Keratinocyte (primary cell): ENCODE results near the gene OGFRL1. TPM values are rescaled to one million over a fixed set of nuclear protein-coding genes. Genes with fewer than 3 reads are reported as not detected.

Experiments
- DNase-seq: peaks from one replicate; pipeline ENCODE4 v3.0.0-alpha.2; 2011; ENCODE audit warnings: low read depth, missing footprints, low spot score
- FAIRE-seq: peaks from 2 replicates; lab custom pipeline; 2011; peaks lifted over from hg19 to GRCh38; lab: Jason Lieb, UNC
- H2AFZ ChIP-seq: 2 replicates; pipeline ENCODE4 v1.6.0; 2012; ENCODE audit warnings: low read length, control low read depth, inconsistent platforms; ENCODE audit not compliant: control insufficient read depth
- H3K27ac ChIP-seq: 2 replicates; pipeline ENCODE4 v1.5.1; 2011; ENCODE audit warnings: low read length; ENCODE audit not compliant: control insufficient read depth, insufficient read depth
- H3K27me3 ChIP-seq: 3 replicates; pipeline ENCODE4 v1.6.0; 2011; ENCODE audit warnings: low read length; ENCODE audit not compliant: control insufficient read depth, insufficient read depth; ENCODE audit errors: extremely low read depth
- H3K36me3 ChIP-seq, 2 experiments: 2 replicates in 1 of 2; 3 replicates in 1 of 2; pipeline ENCODE4 v1.5.1; 2011; ENCODE audit warnings: low read length in 2 of 2, mild to moderate bottlenecking in 1 of 2; ENCODE audit not compliant: control insufficient read depth in 2 of 2, insufficient read depth in 2 of 2; ENCODE audit errors: extremely low read depth in 1 of 2
- H3K4me1 ChIP-seq: 3 replicates; pipeline ENCODE4 v1.5.1; 2011; ENCODE audit warnings: low read length; ENCODE audit not compliant: control insufficient read depth, insufficient read depth; ENCODE audit errors: extremely low read depth
- H3K4me2 ChIP-seq: 3 replicates; pipeline ENCODE4 v1.6.0; 2011; ENCODE audit warnings: low read depth, low read length; ENCODE audit not compliant: control insufficient read depth, insufficient read depth; ENCODE audit errors: extremely low read depth
- H3K4me3 ChIP-seq, 3 experiments: fragments of 200-600 bp in 1 of 3; sonication (generic) in 1 of 3; 2 replicates in 2 of 3; 3 replicates in 1 of 3; pipeline ENCODE4 v1.5.1; 2011 to 2016; ENCODE audit warnings: low read length in 3 of 3, mild to moderate bottlenecking in 3 of 3, control low read depth in 2 of 3, inconsistent platforms in 1 of 3, low read depth in 1 of 3, mixed read lengths in 1 of 3, mixed run types in 1 of 3, moderate library complexity in 1 of 3; ENCODE audit not compliant: control insufficient read depth in 2 of 3, insufficient read depth in 2 of 3; ENCODE audit errors: extremely low read depth in 1 of 3
- H3K79me2 ChIP-seq: 2 replicates; pipeline ENCODE4 v1.6.0; 2012; ENCODE audit warnings: low read length; ENCODE audit not compliant: control insufficient read depth, insufficient read depth
- H3K9ac ChIP-seq: 3 replicates; pipeline ENCODE4 v1.6.0; 2011; ENCODE audit warnings: low read length; ENCODE audit not compliant: control insufficient read depth, insufficient read depth; ENCODE audit errors: extremely low read depth
- H3K9me1 ChIP-seq: 3 replicates; pipeline ENCODE4 v1.6.0; 2011; ENCODE audit warnings: low read length; ENCODE audit not compliant: control insufficient read depth, insufficient read depth; ENCODE audit errors: extremely low read depth
- H3K9me3 ChIP-seq: 2 replicates; pipeline ENCODE4 v1.5.1; 2012; ENCODE audit warnings: low read depth, low read length; ENCODE audit not compliant: control insufficient read depth
- H4K20me1 ChIP-seq: 3 replicates; pipeline ENCODE4 v1.6.0; 2011; ENCODE audit warnings: low read length; ENCODE audit not compliant: control insufficient read depth, insufficient read depth; ENCODE audit errors: extremely low read depth
- EZH2 ChIP-seq: IDR thresholded peaks from one replicate; pipeline ENCODE4 v1.6.1; 2012; ENCODE audit warnings: inconsistent platforms, mild to moderate bottlenecking, low read length, moderate library complexity
- dilution Hi-C: fragments of 300-500 bp; cut with MboI; formaldehyde crosslinking; loops from one replicate; pipeline ENCODE4 v1.7.0; 2020; ENCODE audit warnings: low sequenced_read_pairs; ENCODE audit not compliant: extremely low pct_ligation_motif_present
- polyA plus RNA-seq, 5 experiments: library from polyadenylated mRNA; depleted of rRNA in 3 of 5; stranded (reverse) in 3 of 5; stranded (forward) in 1 of 5; unstranded in 1 of 5; fragments of >200 nt; gene quantifications; 1 replicate in 1 of 5; 2 replicates in 3 of 5; 3 replicates in 1 of 5; pipeline versions ENCODE4 v1.2.1 to v1.2.3, GENCODE V29; 2011 to 2012; ENCODE audit warnings: missing spikeins in 2 of 5, low read depth in 1 of 5, low replicate concordance in 1 of 5
- TF ChIP-seq, protein P1 (sequence below), 3 experiments: IDR thresholded peaks in 1 of 3; conservative IDR thresholded peaks in 1 of 3; optimal IDR thresholded peaks in 1 of 3; 2 replicates in 2 of 3; 3 replicates in 1 of 3; pipeline versions ENCODE3 to v1.5.1; 2011; ENCODE audit warnings: low read length in 3 of 3, mild to moderate bottlenecking in 3 of 3, moderate library complexity in 2 of 3, control low read depth in 1 of 3, inconsistent platforms in 1 of 3; ENCODE audit not compliant: insufficient read depth in 2 of 3; ENCODE audit errors: extremely low read depth in 1 of 3

The OGFRL1 gene
- polyA plus RNA-seq, 1 donor (not counting 4 experiments of a cell fraction or from before 2014, with no cell fraction given), result 9.3 TPM

DNA sequence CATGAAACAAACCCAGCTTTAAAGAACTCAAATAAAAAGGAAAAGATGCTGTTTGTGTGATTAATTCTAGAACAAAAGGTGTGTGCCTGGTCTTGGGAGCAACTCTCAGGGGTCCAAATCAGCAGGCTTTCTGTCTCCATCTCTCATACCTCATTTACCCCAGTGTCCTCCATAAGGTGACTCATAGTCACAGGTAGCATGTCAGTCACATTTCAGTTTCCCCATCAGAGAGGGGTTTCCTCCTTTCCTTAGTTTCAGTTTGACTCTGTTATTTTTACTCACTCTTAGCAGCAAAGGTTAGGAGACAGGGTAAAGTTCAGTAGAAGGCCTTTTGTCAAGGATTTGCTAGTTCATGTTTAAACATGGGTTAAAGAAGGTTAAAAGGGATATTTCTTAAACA is 46.2 kb downstream of the OGFRL1 start:
- no peak overlapping the region for H3K4me2 ChIP-seq
- no peak for DNase-seq
- H3K9me3 ChIP-seq, result no peaks in the 10 kb centered on the region
- H3K4me3 ChIP-seq, result no peak overlapping the region
- FAIRE-seq, result no peak
- no peaks in the 10 kb centered on the region for H3K79me2 ChIP-seq
- H2AFZ ChIP-seq, result no peak overlapping the region
- H3K27me3 ChIP-seq, result no peaks in the 10 kb centered on the region
- H4K20me1 ChIP-seq, result no peaks in the 10 kb centered on the region
- TF ChIP-seq, protein P1, sequence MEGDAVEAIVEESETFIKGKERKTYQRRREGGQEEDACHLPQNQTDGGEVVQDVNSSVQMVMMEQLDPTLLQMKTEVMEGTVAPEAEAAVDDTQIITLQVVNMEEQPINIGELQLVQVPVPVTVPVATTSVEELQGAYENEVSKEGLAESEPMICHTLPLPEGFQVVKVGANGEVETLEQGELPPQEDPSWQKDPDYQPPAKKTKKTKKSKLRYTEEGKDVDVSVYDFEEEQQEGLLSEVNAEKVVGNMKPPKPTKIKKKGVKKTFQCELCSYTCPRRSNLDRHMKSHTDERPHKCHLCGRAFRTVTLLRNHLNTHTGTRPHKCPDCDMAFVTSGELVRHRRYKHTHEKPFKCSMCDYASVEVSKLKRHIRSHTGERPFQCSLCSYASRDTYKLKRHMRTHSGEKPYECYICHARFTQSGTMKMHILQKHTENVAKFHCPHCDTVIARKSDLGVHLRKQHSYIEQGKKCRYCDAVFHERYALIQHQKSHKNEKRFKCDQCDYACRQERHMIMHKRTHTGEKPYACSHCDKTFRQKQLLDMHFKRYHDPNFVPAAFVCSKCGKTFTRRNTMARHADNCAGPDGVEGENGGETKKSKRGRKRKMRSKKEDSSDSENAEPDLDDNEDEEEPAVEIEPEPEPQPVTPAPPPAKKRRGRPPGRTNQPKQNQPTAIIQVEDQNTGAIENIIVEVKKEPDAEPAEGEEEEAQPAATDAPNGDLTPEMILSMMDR (optimal IDR thresholded peaks at IDR 0.05 in 1 of 3, IDR thresholded peaks at IDR 0.05 in 1 of 3, conservative IDR thresholded peaks at IDR 0.05 in 1 of 3; ENCODE audit: extremely low read depth in 1 of 3, insufficient read depth in 2 of 3, low read length in 3 of 3), result no peak
- TF ChIP-seq EZH2, result no peak
- dilution Hi-C loops, result no loop called here
- H3K27ac ChIP-seq, result no peak overlapping the region
- H3K9me1 ChIP-seq, result no peaks in the 10 kb centered on the region
- no peak overlapping the region for H3K9ac ChIP-seq
- peaks cover 4% of the 10 kb centered on the region for H3K4me1 ChIP-seq
- H3K36me3 ChIP-seq, result no peaks in the 10 kb centered on the region

DNA sequence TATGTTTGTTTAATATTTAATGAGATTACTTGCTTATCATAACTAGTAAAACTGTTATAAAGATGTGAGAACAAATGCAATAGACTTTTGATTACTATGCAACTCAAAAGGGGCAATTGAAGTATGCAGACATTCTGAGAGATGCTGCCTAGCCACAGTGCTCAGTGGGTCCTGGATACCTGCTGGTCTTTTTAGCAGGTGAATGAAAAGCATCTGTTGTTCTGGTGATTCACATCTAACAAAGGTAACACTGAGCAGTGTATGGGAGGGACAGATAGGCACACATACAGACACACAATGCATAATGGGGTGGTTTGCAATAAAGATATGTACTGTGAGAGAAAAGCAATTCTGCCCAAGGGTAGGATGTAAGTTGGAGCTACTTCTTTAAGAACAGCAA is 46.9 kb downstream of the OGFRL1 start:
- H3K9me3 ChIP-seq, result no peaks in the 10 kb centered on the region
- H3K9me1 ChIP-seq, result no peaks in the 10 kb centered on the region
- no peak for FAIRE-seq
- H3K27ac ChIP-seq, result no peak overlapping the region
- no peaks in the 10 kb centered on the region for H3K27me3 ChIP-seq
- H3K4me2 ChIP-seq, result no peak overlapping the region
- no peaks in the 10 kb centered on the region for H4K20me1 ChIP-seq
- no peak for DNase-seq
- no peak overlapping the region for H3K4me3 ChIP-seq
- H3K36me3 ChIP-seq, result no peaks in the 10 kb centered on the region
- no peak for TF ChIP-seq EZH2
- TF ChIP-seq, protein P1 (optimal IDR thresholded peaks at IDR 0.05 in 1 of 3, IDR thresholded peaks at IDR 0.05 in 1 of 3, conservative IDR thresholded peaks at IDR 0.05 in 1 of 3; ENCODE audit: extremely low read depth in 1 of 3, insufficient read depth in 2 of 3, low read length in 3 of 3), result no peak
- H2AFZ ChIP-seq, result no peak overlapping the region
- peaks cover 4% of the 10 kb centered on the region for H3K4me1 ChIP-seq
- H3K9ac ChIP-seq, result no peak overlapping the region
- dilution Hi-C loops, result no loop called here
- no peaks in the 10 kb centered on the region for H3K79me2 ChIP-seq
